Measurements from ENCODE around the gene LRP1B. TPM values are rescaled to one million over a fixed set of nuclear protein-coding genes. Genes with fewer than 3 reads are reported as not detected.

LRP1B gene
- total RNA-seq, 4 donors from 2014 or later, result 37.1 to 82.7 (median 50.9) TPM

DNA sequence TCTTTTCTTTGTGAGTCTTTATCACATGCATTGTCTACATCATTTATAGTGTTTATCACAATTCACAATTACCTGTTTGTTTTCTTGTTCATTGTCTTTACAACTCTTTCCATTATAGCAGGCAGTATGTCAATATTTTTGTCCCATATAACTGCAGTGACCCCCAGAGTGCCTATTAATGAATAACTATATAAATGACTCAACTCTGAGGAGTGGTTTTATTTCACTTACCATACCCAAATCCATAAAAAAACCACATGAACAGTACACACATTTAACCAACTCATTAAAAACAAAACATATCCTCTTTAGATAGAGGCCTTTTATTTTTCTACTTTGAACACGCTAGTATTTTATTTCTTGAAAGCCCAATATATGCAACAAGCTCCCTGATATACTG, 1931.5 kb downstream of the LRP1B start:
- H3K27me3 ChIP-seq, result no peaks in the 10 kb centered on the region
- no peaks in the 10 kb centered on the region for H3K4me1 ChIP-seq
- intact Hi-C loops (cut with DNase I), result no loop called here
- no peaks in the 10 kb centered on the region for H3K36me3 ChIP-seq
- H3K9me3 ChIP-seq, result no peaks in the 10 kb centered on the region
- H3K4me3 ChIP-seq (replicated peaks in 1 of 3), result no peak overlapping the region
- no peak for TF ChIP-seq POLR2A (IDR thresholded peaks at IDR 0.05)
- TF ChIP-seq, protein P1, sequence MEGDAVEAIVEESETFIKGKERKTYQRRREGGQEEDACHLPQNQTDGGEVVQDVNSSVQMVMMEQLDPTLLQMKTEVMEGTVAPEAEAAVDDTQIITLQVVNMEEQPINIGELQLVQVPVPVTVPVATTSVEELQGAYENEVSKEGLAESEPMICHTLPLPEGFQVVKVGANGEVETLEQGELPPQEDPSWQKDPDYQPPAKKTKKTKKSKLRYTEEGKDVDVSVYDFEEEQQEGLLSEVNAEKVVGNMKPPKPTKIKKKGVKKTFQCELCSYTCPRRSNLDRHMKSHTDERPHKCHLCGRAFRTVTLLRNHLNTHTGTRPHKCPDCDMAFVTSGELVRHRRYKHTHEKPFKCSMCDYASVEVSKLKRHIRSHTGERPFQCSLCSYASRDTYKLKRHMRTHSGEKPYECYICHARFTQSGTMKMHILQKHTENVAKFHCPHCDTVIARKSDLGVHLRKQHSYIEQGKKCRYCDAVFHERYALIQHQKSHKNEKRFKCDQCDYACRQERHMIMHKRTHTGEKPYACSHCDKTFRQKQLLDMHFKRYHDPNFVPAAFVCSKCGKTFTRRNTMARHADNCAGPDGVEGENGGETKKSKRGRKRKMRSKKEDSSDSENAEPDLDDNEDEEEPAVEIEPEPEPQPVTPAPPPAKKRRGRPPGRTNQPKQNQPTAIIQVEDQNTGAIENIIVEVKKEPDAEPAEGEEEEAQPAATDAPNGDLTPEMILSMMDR (IDR thresholded peaks at IDR 0.05), result no peak
- DNase-seq, result no peak
- 92 to 97% methylated on average over 1 of the region's 1 CpG for WGBS, 2 donors
- H3K27ac ChIP-seq, result no peak overlapping the region

GRCh38 chr2:140187086-140187485, 1943.7 kb downstream of the LRP1B start:
- intact Hi-C loops (cut with DNase I), result no loop called here
- WGBS, 2 donors, result 89 to 91% methylated on average over 4 of the region's 4 CpGs
- no peak for DNase-seq
- Histone ChIP-seq H3K9me3 (no peaks in the 10 kb centered on the region), H3K27me3 (no peaks in the 10 kb centered on the region), H3K4me3 (replicated peaks in 1 of 3) (no peak overlapping the region), H3K36me3 (no peaks in the 10 kb centered on the region), H3K4me1 (peaks cover 0 to 4% of the 10 kb centered on the region in 2 donors), H3K27ac (no peak overlapping the region)
- no peak for TF ChIP-seq POLR2A (IDR thresholded peaks at IDR 0.05)

GRCh38 chr2:140186313-140186712, 1944.5 kb downstream of the LRP1B start:
- H3K27ac ChIP-seq, result no peak overlapping the region
- WGBS, 2 donors, result 41 to 50% methylated on average over 4 of the region's 4 CpGs
- H3K9me3 ChIP-seq, result no peaks in the 10 kb centered on the region
- H3K27me3 ChIP-seq, result no peaks in the 10 kb centered on the region
- peaks cover 0 to 4% of the 10 kb centered on the region in 2 donors for H3K4me1 ChIP-seq
- DNase-seq, result no peak
- no peak overlapping the region for H3K4me3 ChIP-seq (replicated peaks in 1 of 3)
- intact Hi-C loops (cut with DNase I), result no loop called here
- no peak for TF ChIP-seq POLR2A (IDR thresholded peaks at IDR 0.05)
- TF ChIP-seq, protein P1 (IDR thresholded peaks at IDR 0.05), result no peak
- no peaks in the 10 kb centered on the region for H3K36me3 ChIP-seq

DNA sequence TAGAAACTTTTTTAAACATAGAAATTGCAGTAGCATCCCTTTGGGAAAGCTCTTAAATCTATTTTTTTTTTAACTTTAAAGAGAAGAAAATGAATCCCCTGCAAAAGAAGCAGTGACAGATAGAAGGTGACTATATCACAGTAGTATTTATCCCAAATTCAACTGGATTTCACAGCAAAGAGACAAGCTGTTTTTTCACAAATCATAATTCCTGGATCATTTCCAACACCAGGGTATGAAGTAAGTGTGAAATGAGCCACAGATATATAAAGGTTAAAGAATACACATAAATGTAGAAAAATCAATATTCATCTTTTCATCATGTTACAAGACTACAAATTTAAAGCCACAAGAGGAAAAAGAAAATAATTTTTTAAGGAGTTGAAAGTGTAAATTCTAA, 1945.7 kb downstream of the LRP1B start:
- DNase-seq, result no peak
- H3K4me1 ChIP-seq, result peaks cover 0 to 4% of the 10 kb centered on the region in 2 donors
- no peak overlapping the region for H3K27ac ChIP-seq
- no peak overlapping the region for H3K4me3 ChIP-seq (replicated peaks in 1 of 3)
- TF ChIP-seq, protein P1 (IDR thresholded peaks at IDR 0.05), result no peak
- no peak for TF ChIP-seq POLR2A (IDR thresholded peaks at IDR 0.05)
- intact Hi-C loops (cut with DNase I), result no loop called here
- no peaks in the 10 kb centered on the region for H3K27me3 ChIP-seq
- no peaks in the 10 kb centered on the region for H3K9me3 ChIP-seq
- H3K36me3 ChIP-seq, result no peaks in the 10 kb centered on the region

- Histone ChIP-seq H3K4me1 (peaks cover 0 to 4% of the 10 kb centered on the region in 2 donors), H3K27ac (no peak overlapping the region), H3K27me3 (no peaks in the 10 kb centered on the region), H3K9me3 (no peaks in the 10 kb centered on the region), H3K4me3 (replicated peaks in 1 of 3) (no peak overlapping the region), H3K36me3 (no peaks in the 10 kb centered on the region)
- 77 to 80% methylated on average over 6 of the region's 6 CpGs for WGBS, 2 donors
- intact Hi-C loops (cut with DNase I), result no loop called here
- DNase-seq, result no peak
- TF ChIP-seq, protein P1 (IDR thresholded peaks at IDR 0.05), result no peak
- TF ChIP-seq POLR2A (IDR thresholded peaks at IDR 0.05), result no peak
Observed at GRCh38 chr2:140183056-140183765, 1947.6 kb downstream of the LRP1B start.

Small RNA genes lying within 50 kb of the gene (microRNA-seq; reads per million reads assigned to microRNA genes)
- not detected for gene MIR7157

Small RNA genes lying within 50 kb of the gene (small RNA-seq; reads per million reads assigned to genes)
- not detected for gene AC068287.1
- gene MTCO1P44, result not detected
- not detected for gene RF00019
- not detected for gene RF02271
- gene RNU6-904P, result not detected

All from thyroid gland (tissue), 4 donors.